Measurements from ENCODE around the gene KLHL14.

Gene KLHL14

GRCh38 chr18:32712860-32713259 lies 60.0 kb downstream of the KLHL14 start:
- no peak overlapping the region for H3K4me3 ChIP-seq (replicated peaks in 1 of 2; ENCODE audit: low read depth in 2 of 2, low read length in 2 of 2)
- no peak for TF ChIP-seq CTCF (IDR thresholded peaks at IDR 0.05; ENCODE audit: low read depth, low read length)
- no peak for DNase-seq (ENCODE audit: low read depth in 2 of 2)

- TF ChIP-seq CTCF (IDR thresholded peaks at IDR 0.05; ENCODE audit: low read depth, low read length): no peak
- DNase-seq (ENCODE audit: low read depth in 2 of 2): no peak
- no peak overlapping the region for H3K4me3 ChIP-seq (replicated peaks in 1 of 2; ENCODE audit: low read depth in 2 of 2, low read length in 2 of 2)
Observed at GRCh38 chr18:32711862-32712261, 61.0 kb downstream of the KLHL14 start.

- no peak for DNase-seq (ENCODE audit: low read depth in 2 of 2)
- no peak overlapping the region for H3K4me3 ChIP-seq (replicated peaks in 1 of 2; ENCODE audit: low read depth in 2 of 2, low read length in 2 of 2)
- no peak for TF ChIP-seq CTCF (IDR thresholded peaks at IDR 0.05; ENCODE audit: low read depth, low read length)
Observed at GRCh38 chr18:32707586-32707985, 65.2 kb downstream of the KLHL14 start.

GRCh38 chr18:32707147-32707546 lies 65.7 kb downstream of the KLHL14 start:
- DNase-seq (ENCODE audit: low read depth in 2 of 2): no peak
- H3K4me3 ChIP-seq (replicated peaks in 1 of 2; ENCODE audit: low read depth in 2 of 2, low read length in 2 of 2): no peak overlapping the region
- no peak for TF ChIP-seq CTCF (IDR thresholded peaks at IDR 0.05; ENCODE audit: low read depth, low read length)

DNA sequence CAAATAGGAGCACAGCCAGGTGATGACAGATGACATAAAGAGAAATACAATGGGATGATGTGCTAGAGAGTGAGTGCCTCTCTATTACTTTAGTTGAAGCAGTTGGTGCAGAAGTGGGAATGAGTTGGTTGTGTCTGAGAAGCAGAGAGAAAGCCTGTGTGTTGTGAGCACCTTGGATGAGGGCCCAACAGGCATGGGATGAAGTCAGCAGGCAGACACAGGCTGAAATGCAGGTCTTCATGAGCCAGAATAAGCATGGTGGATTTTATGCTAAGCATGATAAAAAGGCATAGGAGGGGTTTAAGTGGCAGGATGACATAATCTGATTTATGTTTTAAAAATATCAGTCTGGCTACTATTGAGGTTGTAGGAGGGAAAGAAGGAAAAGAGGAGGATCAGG lies 71.5 kb downstream of the KLHL14 start:
- TF ChIP-seq CTCF (IDR thresholded peaks at IDR 0.05; ENCODE audit: low read depth, low read length): no peak
- no peak overlapping the region for H3K4me3 ChIP-seq (replicated peaks in 1 of 2; ENCODE audit: low read depth in 2 of 2, low read length in 2 of 2)
- no peak for DNase-seq (ENCODE audit: low read depth in 2 of 2)

GRCh38 chr18:32698153-32698552 lies 74.7 kb downstream of the KLHL14 start:
- no peak overlapping the region for H3K4me3 ChIP-seq (replicated peaks in 1 of 2; ENCODE audit: low read depth in 2 of 2, low read length in 2 of 2)
- no peak for TF ChIP-seq CTCF (IDR thresholded peaks at IDR 0.05; ENCODE audit: low read depth, low read length)
- DNase-seq (ENCODE audit: low read depth in 2 of 2): no peak

DNA sequence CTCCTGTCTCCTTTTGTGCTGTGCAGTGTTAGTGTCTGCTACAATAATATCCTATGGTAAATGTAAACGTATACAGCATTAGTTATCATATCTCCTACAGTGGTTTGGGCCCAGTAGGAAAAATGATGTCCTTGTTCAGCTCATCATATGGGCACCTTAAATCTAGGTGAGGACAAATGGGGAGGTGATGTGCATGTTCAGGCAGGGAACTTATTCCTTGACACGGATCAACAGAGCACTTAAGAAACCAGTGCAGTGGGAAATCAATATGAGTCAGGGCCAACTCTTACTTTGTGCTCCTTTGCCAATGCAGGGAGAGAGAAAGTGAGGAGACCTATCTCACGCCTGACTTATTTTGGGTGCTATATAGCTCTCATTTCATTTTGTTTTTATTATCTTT lies 76.4 kb downstream of the KLHL14 start:
- no peak overlapping the region for H3K4me3 ChIP-seq (replicated peaks in 1 of 2; ENCODE audit: low read depth in 2 of 2, low read length in 2 of 2)
- TF ChIP-seq CTCF (IDR thresholded peaks at IDR 0.05; ENCODE audit: low read depth, low read length): no peak
- DNase-seq (ENCODE audit: low read depth in 2 of 2): no peak

All from cardiac fibroblast (primary cell).